Measurements from ENCODE around the gene KAT2A. TPM values are rescaled to one million over a fixed set of nuclear protein-coding genes. Genes with fewer than 3 reads are reported as not detected.

Gene KAT2A
- total RNA-seq, 4 donors from 2014 or later = 9.3 to 34.1 (median 27.0) TPM

DNA sequence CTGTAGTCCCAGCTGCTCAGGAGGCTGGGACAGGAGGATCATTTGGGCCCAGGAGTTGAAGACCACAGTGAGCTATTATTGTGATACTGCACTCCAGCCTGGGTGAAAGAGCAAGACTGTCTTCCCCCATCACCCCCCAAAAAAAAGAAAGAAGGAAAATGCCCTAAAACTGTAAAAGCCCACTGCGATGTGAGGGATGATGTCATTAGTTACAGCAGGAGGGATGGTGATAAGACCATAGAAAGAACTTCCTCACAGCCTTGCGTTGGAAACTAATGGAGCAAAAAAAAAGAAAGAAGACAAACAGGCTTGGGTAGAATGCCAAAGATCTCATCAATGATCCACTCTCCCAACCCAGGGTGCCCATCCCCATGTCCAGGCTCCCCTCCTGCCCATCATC is 41.6 kb downstream of the KAT2A start:
- H3K4me3 ChIP-seq = no peak overlapping the region
- peaks cover 0 to 13% (median 0%) of the 10 kb centered on the region in 4 donors for H3K27me3 ChIP-seq
- intact Hi-C loops (cut with DNase I) = no loop called here
- no peak overlapping the region for H3K27ac ChIP-seq
- DNase-seq = no peak
- WGBS, 2 donors = 69 to 73% methylated on average over 2 of the region's 2 CpGs
- H3K4me1 ChIP-seq = no peaks in the 10 kb centered on the region
- H3K36me3 ChIP-seq = no peaks in the 10 kb centered on the region
- no peak for TF ChIP-seq POLR2A (IDR thresholded peaks at IDR 0.05)
- TF ChIP-seq, protein P1, sequence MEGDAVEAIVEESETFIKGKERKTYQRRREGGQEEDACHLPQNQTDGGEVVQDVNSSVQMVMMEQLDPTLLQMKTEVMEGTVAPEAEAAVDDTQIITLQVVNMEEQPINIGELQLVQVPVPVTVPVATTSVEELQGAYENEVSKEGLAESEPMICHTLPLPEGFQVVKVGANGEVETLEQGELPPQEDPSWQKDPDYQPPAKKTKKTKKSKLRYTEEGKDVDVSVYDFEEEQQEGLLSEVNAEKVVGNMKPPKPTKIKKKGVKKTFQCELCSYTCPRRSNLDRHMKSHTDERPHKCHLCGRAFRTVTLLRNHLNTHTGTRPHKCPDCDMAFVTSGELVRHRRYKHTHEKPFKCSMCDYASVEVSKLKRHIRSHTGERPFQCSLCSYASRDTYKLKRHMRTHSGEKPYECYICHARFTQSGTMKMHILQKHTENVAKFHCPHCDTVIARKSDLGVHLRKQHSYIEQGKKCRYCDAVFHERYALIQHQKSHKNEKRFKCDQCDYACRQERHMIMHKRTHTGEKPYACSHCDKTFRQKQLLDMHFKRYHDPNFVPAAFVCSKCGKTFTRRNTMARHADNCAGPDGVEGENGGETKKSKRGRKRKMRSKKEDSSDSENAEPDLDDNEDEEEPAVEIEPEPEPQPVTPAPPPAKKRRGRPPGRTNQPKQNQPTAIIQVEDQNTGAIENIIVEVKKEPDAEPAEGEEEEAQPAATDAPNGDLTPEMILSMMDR (IDR thresholded peaks at IDR 0.05) = no peak
- no peaks in the 10 kb centered on the region for H3K9me3 ChIP-seq

- no peaks in the 10 kb centered on the region for H3K4me1 ChIP-seq
- H3K4me3 ChIP-seq = no peak overlapping the region
- intact Hi-C loops (cut with DNase I) = no loop called here
- H3K27me3 ChIP-seq = peaks cover 0 to 18% (median 0%) of the 10 kb centered on the region in 4 donors
- no peak for DNase-seq
- no peak overlapping the region for H3K27ac ChIP-seq
- H3K9me3 ChIP-seq = no peaks in the 10 kb centered on the region
- H3K36me3 ChIP-seq = no peaks in the 10 kb centered on the region
- TF ChIP-seq POLR2A (IDR thresholded peaks at IDR 0.05) = no peak
- TF ChIP-seq, protein P1 (IDR thresholded peaks at IDR 0.05) = no peak
- 72 to 85% methylated on average over 6 to 8 of the region's 8 CpGs for whole genome bisulfite sequencing, 2 donors
These were observed 42.6 kb downstream of the KAT2A start for GRCh38 chr17:42078396-42079043.

DNA sequence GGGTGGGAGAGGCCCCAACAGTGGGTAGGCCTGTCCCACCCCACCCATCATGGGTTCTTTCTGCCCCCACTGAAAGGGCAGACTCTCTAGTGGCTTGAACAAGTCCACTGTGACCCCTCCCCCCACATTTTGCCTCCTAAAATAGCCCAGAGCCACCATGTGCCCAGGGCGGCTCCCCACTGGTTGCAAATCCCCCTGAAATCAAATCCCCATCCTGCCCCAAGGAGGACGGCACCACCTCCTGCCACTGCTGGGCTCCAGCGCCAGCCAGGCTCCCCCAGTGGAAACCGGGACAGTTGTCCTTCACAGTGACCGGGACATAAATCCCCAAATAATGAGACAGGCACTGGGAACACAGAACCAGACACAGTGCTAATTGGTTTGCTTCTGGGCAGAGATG is 43.4 kb downstream of the KAT2A start:
- intact Hi-C loops (cut with DNase I) = no loop called here
- H3K4me3 ChIP-seq = no peak overlapping the region
- WGBS, 2 donors = no CpG with 5 or more reads among the region's 5 CpGs
- peaks cover 0 to 26% (median 2%) of the 10 kb centered on the region in 4 donors for H3K27me3 ChIP-seq
- H3K27ac ChIP-seq = no peak overlapping the region
- H3K9me3 ChIP-seq = no peaks in the 10 kb centered on the region
- no peaks in the 10 kb centered on the region for H3K36me3 ChIP-seq
- DNase-seq = no peak
- no peak for TF ChIP-seq POLR2A (IDR thresholded peaks at IDR 0.05)
- TF ChIP-seq, protein P1 (IDR thresholded peaks at IDR 0.05) = no peak
- H3K4me1 ChIP-seq = peaks cover 0 to 1% (median 0%) of the 10 kb centered on the region in 3 donors

- no peak overlapping the region for H3K4me3 ChIP-seq
- 75 to 83% methylated on average over 4 of the region's 4 CpGs for WGBS, 2 donors
- no peaks in the 10 kb centered on the region for H3K36me3 ChIP-seq
- peaks cover 2 to 34% (median 5%) of the 10 kb centered on the region in 4 donors for H3K27me3 ChIP-seq
- DNase-seq = no peak
- intact Hi-C loops (cut with DNase I) = no loop called here
- H3K27ac ChIP-seq = no peak overlapping the region
- TF ChIP-seq, protein P1 (IDR thresholded peaks at IDR 0.05) = no peak
- no peak for TF ChIP-seq POLR2A (IDR thresholded peaks at IDR 0.05)
- H3K9me3 ChIP-seq = no peaks in the 10 kb centered on the region
- H3K4me1 ChIP-seq = peaks cover 0 to 9% (median 7%) of the 10 kb centered on the region in 3 donors
These were observed 44.2 kb downstream of the KAT2A start for GRCh38 chr17:42076797-42077559.

DNA sequence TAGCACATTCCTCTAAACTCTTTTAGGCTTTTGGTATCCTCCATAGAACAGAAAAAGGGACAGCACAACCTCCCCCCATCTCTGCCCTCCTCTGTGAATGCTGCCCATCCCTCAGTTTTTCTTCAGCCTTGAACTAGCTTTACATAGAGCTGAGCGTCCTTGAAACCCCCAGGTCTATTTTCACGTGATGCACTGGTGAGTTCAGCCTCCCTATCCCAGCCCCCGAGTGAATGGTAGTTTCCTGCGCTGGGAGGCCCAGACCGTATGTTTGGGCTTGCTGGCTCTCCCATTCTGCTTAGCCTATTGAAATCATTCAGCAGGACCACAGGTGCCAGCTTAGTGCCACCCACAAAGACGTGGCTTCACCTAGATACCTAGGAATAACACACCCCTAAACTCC is 45.4 kb downstream of the KAT2A start:
- 65 to 73% methylated on average over 6 of the region's 6 CpGs for WGBS, 2 donors
- Histone ChIP-seq H3K4me1 (peaks cover 0 to 12% (median 10%) of the 10 kb centered on the region in 3 donors), H3K9me3 (no peaks in the 10 kb centered on the region), H3K36me3 (no peaks in the 10 kb centered on the region), H3K27ac (no peak overlapping the region), H3K27me3 (peaks cover 3 to 46% (median 10%) of the 10 kb centered on the region in 4 donors), H3K4me3 (no peak overlapping the region)
- no peak for TF ChIP-seq POLR2A (IDR thresholded peaks at IDR 0.05)
- TF ChIP-seq, protein P1 (IDR thresholded peaks at IDR 0.05) = no peak
- intact Hi-C loops (cut with DNase I) = no loop called here
- no peak for DNase-seq

All from esophagus squamous epithelium (tissue), 5 donors.